ENCODE data around the gene ZNF23.

DNA sequence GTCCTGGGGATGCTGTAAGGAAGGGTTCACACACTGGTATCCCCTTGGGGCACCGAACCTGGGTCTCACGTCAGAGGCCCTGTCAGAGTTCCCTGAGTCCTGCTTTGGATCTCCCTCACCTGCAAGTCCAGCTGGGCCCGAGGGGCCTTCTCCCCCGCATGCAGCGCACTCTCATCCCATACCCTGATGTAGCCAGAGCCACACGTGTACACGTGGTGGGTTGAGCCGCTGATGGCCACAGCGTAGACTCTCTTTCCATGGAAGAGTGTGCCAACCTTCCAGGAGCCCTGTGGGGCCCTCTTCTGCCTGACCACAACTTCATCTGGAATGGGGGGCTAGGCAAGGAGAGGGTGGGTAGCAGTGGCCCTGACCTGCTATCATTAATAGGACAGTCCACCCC lies 30.1 kb downstream of the ZNF23 start:
- TF ChIP-seq, protein P1, sequence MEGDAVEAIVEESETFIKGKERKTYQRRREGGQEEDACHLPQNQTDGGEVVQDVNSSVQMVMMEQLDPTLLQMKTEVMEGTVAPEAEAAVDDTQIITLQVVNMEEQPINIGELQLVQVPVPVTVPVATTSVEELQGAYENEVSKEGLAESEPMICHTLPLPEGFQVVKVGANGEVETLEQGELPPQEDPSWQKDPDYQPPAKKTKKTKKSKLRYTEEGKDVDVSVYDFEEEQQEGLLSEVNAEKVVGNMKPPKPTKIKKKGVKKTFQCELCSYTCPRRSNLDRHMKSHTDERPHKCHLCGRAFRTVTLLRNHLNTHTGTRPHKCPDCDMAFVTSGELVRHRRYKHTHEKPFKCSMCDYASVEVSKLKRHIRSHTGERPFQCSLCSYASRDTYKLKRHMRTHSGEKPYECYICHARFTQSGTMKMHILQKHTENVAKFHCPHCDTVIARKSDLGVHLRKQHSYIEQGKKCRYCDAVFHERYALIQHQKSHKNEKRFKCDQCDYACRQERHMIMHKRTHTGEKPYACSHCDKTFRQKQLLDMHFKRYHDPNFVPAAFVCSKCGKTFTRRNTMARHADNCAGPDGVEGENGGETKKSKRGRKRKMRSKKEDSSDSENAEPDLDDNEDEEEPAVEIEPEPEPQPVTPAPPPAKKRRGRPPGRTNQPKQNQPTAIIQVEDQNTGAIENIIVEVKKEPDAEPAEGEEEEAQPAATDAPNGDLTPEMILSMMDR (IDR thresholded peaks at IDR 0.05) = no peak
- TF ChIP-seq POLR2A (IDR thresholded peaks at IDR 0.05) = no peak

Data from adrenal gland (tissue), 5 donors.